ENCODE measurements around the gene CNOT9. TPM values are rescaled to one million over a fixed set of nuclear protein-coding genes. Genes with fewer than 3 reads are reported as not detected.

CNOT9 gene
- total and polyA plus RNA-seq, 4 donors = 10.5 to 24.4 (median 14.8) TPM

DNA sequence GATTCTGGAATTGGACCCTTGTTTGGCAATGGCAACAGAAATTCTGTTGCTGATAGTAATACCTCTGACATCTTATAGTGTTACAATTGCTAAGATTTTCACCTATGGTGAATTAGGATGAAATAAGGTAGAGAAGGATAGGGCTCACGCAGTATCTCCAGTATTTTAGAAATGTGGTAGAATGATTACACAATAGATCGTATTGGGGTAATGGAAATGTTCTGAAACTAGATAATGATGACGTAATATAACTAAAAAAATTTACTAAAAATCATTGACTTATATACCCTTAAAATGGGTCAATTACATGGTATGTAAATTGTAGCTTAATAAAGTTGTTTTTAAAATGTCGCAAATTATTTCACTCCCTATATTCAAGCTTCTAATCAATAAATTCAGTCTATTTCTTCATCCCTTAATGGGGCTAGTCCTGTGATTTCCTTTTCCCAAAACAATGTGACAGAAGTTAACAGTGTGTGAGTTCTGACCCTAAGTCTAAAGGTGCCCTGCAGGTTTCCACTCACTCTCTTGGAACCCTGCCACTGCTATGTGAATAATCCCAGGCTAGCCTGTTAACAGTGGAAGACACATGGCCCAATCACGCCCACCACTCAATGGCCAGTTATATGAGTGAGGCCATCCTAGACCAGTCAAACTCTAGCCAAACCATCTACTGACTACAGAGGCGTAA lies 31.7 kb upstream of the CNOT9 start:
- no peak overlapping the region for H3K4me3 ChIP-seq (ENCODE audit: low read depth in 1 of 3, low read length in 3 of 3)
- peaks cover 4 to 31% (median 20%) of the 10 kb centered on the region in 4 donors for H3K36me3 ChIP-seq (ENCODE audit: control insufficient read depth in 4 of 4, insufficient read depth in 3 of 4, low read depth in 1 of 4, low read length in 3 of 4)
- H3K27me3 ChIP-seq (ENCODE audit: control insufficient read depth in 4 of 4, insufficient read depth in 4 of 4, low read length in 3 of 4) = no peaks in the 10 kb centered on the region
- H3K9ac ChIP-seq (ENCODE audit: low read depth in 1 of 2, low read length in 2 of 2) = peak overlapping the region in 1 of 2 donors; percentile 48
- H3K9me3 ChIP-seq (ENCODE audit: control insufficient read depth in 4 of 4, low read length in 3 of 4) = no peaks in the 10 kb centered on the region
- DNase-seq (ENCODE audit: low spot score) = no peak
- H3K27ac ChIP-seq (ENCODE audit: low read depth in 1 of 2, low read length in 2 of 2) = peak overlapping the region; percentile 66 to 68
- peaks cover 0 to 10% (median 4%) of the 10 kb centered on the region in 4 donors for H3K4me1 ChIP-seq (ENCODE audit: control insufficient read depth in 4 of 4, insufficient read depth in 4 of 4, low read length in 3 of 4)
- peak; percentile 58 to 71 for TF ChIP-seq RXRA (IDR thresholded peaks at IDR 0.05)
- peak; percentile 96 for TF ChIP-seq HNF4G (IDR thresholded peaks at IDR 0.05)
- no peak for TF ChIP-seq FOXA2 (IDR thresholded peaks at IDR 0.05)
- TF ChIP-seq RAD21 (IDR thresholded peaks at IDR 0.05) = peak; percentile 13 to 38
- TF ChIP-seq, protein P1, sequence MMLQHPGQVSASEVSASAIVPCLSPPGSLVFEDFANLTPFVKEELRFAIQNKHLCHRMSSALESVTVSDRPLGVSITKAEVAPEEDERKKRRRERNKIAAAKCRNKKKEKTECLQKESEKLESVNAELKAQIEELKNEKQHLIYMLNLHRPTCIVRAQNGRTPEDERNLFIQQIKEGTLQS (IDR thresholded peaks at IDR 0.05) = peak; percentile 76
- TF ChIP-seq, protein P2, sequence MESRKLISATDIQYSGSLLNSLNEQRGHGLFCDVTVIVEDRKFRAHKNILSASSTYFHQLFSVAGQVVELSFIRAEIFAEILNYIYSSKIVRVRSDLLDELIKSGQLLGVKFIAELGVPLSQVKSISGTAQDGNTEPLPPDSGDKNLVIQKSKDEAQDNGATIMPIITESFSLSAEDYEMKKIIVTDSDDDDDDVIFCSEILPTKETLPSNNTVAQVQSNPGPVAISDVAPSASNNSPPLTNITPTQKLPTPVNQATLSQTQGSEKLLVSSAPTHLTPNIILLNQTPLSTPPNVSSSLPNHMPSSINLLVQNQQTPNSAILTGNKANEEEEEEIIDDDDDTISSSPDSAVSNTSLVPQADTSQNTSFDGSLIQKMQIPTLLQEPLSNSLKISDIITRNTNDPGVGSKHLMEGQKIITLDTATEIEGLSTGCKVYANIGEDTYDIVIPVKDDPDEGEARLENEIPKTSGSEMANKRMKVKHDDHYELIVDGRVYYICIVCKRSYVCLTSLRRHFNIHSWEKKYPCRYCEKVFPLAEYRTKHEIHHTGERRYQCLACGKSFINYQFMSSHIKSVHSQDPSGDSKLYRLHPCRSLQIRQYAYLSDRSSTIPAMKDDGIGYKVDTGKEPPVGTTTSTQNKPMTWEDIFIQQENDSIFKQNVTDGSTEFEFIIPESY (IDR thresholded peaks at IDR 0.05) = peak; percentile 61
- TF ChIP-seq, protein P3, sequence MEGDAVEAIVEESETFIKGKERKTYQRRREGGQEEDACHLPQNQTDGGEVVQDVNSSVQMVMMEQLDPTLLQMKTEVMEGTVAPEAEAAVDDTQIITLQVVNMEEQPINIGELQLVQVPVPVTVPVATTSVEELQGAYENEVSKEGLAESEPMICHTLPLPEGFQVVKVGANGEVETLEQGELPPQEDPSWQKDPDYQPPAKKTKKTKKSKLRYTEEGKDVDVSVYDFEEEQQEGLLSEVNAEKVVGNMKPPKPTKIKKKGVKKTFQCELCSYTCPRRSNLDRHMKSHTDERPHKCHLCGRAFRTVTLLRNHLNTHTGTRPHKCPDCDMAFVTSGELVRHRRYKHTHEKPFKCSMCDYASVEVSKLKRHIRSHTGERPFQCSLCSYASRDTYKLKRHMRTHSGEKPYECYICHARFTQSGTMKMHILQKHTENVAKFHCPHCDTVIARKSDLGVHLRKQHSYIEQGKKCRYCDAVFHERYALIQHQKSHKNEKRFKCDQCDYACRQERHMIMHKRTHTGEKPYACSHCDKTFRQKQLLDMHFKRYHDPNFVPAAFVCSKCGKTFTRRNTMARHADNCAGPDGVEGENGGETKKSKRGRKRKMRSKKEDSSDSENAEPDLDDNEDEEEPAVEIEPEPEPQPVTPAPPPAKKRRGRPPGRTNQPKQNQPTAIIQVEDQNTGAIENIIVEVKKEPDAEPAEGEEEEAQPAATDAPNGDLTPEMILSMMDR (IDR thresholded peaks at IDR 0.05; ENCODE audit: low read depth, low read length, missing input control) = no peak
- TF ChIP-seq GABPA (IDR thresholded peaks at IDR 0.05 in 1 of 2, conservative IDR thresholded peaks at IDR 0.05 in 1 of 2) = peak in 1 of 2 donors; percentile 52
- TF ChIP-seq FOXA1 (IDR thresholded peaks at IDR 0.05) = no peak
- peak; percentile 69 to 73 for TF ChIP-seq EGR1 (IDR thresholded peaks at IDR 0.05; ENCODE audit: low read depth in 2 of 2)
- TF ChIP-seq YY1 (IDR thresholded peaks at IDR 0.05) = peak; percentile 58
- TF ChIP-seq TAF1 (conservative IDR thresholded peaks at IDR 0.05) = peak; percentile 14
- TF ChIP-seq, protein P4, sequence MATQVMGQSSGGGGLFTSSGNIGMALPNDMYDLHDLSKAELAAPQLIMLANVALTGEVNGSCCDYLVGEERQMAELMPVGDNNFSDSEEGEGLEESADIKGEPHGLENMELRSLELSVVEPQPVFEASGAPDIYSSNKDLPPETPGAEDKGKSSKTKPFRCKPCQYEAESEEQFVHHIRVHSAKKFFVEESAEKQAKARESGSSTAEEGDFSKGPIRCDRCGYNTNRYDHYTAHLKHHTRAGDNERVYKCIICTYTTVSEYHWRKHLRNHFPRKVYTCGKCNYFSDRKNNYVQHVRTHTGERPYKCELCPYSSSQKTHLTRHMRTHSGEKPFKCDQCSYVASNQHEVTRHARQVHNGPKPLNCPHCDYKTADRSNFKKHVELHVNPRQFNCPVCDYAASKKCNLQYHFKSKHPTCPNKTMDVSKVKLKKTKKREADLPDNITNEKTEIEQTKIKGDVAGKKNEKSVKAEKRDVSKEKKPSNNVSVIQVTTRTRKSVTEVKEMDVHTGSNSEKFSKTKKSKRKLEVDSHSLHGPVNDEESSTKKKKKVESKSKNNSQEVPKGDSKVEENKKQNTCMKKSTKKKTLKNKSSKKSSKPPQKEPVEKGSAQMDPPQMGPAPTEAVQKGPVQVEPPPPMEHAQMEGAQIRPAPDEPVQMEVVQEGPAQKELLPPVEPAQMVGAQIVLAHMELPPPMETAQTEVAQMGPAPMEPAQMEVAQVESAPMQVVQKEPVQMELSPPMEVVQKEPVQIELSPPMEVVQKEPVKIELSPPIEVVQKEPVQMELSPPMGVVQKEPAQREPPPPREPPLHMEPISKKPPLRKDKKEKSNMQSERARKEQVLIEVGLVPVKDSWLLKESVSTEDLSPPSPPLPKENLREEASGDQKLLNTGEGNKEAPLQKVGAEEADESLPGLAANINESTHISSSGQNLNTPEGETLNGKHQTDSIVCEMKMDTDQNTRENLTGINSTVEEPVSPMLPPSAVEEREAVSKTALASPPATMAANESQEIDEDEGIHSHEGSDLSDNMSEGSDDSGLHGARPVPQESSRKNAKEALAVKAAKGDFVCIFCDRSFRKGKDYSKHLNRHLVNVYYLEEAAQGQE (IDR thresholded peaks at IDR 0.05) = peak; percentile 45
- peak; percentile 100 for TF ChIP-seq SP1 (IDR thresholded peaks at IDR 0.05)
- TF ChIP-seq, protein P5, sequence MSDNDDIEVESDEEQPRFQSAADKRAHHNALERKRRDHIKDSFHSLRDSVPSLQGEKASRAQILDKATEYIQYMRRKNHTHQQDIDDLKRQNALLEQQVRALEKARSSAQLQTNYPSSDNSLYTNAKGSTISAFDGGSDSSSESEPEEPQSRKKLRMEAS (IDR thresholded peaks at IDR 0.05) = peak; percentile 77
- TF ChIP-seq HNF4A (conservative IDR thresholded peaks at IDR 0.05) = peak; percentile 99
- TF ChIP-seq NR2F2 (IDR thresholded peaks at IDR 0.05) = no peak
- TF ChIP-seq JUND (IDR thresholded peaks at IDR 0.05) = peak; percentile 50 to 87
- 56% methylated on average over 6 of the region's 6 CpGs for WGBS
